Measurements from ENCODE around the gene MGST2.

The MGST2 gene

DNA sequence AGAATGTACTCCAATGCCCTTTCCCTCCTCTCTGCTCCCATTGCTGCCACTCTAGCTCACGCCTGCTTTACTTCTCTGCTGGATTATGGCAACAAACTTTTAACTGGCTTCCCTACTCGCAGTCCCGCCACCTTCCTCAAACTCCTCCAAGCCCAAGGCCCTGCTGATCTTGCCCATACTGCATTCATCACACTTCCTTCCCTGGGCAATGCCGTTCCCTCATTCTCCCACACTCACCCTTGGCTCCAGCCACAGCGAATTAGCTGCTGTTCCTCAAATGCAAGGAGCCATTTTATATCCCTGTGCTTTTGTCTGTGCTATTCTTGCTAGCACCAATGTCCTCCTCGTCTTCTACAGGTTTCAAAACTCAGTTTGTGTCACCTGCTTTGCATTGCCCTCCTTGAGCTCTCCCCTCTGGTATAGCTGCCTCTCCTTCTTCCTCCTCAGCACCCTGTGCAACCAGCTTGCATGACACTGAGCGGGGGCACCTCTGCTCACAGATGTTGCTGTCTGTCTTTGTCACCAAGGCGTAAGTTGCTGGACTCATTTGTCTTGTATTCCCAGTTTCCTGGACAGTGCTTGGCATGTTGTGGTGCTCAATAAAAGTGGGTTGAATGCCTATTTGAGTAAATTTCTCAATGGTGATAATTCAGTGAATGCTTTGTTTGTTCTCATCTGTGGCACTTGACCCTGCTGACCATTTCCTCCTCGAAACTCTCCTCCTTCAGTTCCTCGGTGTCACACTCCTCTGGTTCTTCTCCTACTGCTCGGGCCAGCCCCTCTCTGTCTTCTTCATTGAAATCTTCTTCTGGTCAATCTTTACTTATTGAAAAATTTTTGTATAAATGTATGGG is 22.4 kb upstream of the MGST2 start:
- DNase-seq (ENCODE audit: low read depth), result no peak

DNA sequence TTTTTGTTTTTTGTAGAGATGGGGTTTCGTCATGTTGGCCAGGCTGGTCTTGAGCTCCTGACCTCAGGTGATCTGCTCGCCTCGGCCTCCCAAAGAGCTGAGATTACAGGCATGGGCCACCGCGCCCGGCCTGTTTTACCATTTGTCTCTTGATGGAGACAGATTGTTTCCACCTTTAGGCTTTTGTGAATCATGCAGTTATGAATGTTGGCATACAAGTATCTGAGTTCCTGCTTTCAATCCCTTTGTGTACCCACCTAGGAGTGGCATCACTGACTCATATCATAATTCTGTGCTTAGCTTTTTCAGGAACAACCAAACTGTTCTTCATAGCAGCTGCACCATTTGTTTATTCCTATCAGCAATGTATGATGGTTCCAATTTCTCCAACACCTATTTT is 20.2 kb upstream of the MGST2 start:
- no peak for DNase-seq (ENCODE audit: low read depth)

DNA sequence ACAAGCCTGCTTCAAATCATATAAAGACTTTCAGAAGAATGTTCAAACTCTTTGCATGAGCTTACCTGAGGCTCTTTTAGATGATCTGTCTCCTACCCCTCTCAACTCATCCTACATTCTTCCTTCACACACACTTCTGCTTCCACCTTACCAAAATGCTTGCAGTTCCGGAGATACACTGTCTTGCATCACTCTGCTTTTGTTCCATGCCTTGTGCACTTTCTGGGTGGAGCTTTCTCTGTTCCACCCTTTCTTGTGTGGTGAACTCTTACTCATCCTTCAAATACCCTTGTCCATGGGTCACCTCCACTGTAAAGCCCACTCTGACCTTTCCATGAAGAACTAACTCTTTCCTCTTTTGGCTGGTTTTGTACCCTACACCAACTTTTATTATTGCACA is 18.4 kb upstream of the MGST2 start:
- DNase-seq (ENCODE audit: low read depth), result no peak

DNA sequence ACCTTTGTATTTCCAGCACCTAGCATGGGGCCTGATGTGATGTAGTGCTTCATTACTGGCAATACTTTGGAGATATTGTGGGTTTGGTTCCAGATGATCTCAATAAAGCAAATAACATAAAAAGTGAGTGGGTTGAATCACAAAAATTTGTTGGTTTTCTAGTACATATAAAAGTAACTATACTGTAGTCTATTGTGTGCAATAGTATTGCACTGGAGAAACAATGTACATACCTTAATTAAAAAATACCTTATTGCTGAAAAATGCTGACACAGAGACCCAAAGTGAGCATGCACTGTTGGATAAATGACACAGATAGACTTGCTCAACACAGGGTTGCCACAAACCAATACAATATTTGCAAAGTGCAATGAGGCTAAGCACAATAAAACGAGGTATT is 17.7 kb upstream of the MGST2 start:
- DNase-seq (ENCODE audit: low read depth), result no peak

DNA sequence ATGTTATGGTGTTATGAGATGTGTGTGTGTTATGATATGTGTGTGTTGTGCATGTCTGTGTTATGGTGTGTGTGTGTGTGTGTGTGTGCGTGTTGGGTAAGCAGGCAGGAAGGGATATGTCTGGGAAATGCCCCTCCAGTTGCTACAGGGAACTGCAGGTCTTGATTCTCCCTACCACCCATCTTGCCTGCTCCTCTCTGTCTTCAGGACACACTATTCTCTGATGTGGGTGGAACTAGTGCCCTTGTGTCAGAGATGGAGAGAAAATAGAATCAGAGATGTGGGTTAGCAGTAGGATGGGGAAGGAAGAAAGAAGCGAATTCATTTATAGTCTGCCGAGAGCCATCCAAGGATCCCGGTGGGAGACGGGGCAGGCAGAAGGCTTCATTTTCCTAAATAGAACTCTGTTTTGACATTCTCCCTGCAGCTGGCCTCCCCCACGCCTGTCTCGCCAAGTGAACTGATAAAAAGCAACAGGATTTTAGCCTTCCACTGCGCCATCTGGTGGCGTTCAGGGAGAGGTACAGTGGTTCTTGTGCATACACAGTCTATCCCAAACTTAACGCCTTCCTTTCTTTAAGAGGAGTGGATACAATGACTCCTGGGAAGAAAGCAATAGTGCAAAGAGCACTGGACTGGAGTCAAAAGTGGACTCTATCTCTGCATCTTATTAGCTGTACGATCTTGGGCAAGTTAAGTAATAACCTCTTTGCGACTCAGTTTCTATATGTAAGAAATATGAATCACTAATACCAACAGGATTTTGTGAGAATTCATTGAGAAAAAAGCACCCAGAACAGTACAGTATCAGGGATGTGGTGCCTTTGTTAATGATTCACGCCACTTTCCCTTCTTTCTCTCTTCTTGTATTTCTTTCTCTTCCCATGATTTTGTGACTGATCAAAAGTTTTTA is 14.1 kb upstream of the MGST2 start:
- DNase-seq (ENCODE audit: low read depth), result no peak

DNA sequence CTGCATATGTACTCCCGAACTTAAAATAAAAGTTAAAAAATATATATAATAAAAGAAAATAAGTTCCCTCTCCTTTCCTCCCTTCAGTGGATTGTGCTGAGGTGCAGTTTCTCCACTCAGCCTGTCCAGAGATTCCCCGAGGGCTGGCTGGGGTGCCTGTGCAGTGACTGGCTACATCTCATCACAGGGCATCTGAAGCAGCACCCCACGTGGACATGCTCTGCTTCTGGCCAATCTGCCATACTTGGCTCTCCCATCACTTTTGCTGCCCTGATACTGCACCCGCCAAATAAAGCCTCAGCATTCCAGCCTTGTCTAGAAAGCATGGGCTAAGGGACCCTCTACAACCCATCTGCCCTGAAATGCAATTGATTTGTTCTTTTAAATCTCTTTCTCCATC is 11.1 kb upstream of the MGST2 start:
- no peak for DNase-seq (ENCODE audit: low read depth)

DNA sequence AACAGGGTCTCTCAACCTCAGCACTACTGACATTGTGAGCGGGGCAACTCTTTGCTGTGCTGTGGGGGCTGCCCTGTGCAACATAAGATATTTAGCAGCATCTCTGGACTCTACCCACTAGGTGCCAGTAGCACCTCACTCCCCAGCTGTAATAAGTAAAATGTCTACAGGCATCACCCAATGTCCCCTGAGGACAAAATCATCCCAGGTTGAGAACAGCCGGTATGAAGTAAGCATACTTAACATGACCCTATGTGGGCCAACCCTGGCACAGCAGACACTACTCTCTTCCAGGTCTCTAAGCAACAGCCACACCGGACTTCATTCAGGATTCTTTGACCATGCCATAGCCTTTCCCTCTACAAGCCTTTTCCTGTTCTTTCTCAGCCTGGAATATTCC is 10.5 kb upstream of the MGST2 start:
- DNase-seq (ENCODE audit: low read depth), result no peak

DNA sequence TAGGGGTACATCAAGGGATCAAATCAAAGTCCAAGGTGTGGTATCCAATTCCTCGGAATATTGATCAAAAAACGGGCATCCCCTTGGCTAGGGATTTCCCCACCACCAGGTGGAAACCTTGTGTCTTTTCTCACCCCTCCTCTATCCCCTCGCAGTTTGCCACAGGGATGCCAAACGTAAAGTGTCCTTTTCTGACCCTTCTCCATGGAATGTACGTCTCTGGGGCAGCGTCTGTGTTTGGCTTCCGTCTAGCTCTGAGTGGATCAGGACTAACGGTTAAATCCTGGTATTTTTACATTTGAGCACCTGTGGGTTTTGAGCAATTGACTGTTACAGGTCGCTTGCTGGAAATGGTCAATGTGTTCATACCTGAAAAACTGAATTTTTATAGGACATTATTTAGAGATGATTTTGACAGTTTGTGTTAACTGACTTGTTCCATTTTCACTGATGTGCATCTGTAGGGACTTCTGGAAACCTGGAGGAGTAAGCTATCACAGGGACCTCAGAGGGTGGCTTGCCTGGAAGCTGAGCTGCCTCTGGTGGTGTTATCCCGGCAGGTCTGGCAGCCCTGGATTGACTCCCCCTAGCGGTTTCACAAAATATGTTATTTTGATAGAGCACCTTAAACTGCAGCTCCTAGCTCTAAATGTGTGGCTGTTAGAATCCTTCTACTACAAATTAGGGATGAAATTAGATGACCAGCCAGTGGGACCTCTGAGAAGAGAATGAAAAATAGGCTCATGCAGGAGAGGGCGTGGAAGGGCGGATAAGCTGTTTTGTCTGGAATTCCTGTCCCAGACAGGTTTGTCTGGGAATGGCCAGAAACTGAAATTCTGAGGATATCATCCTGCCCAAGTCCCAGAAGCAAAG is 8.8 kb upstream of the MGST2 start:
- no peak for DNase-seq (ENCODE audit: low read depth)

DNA sequence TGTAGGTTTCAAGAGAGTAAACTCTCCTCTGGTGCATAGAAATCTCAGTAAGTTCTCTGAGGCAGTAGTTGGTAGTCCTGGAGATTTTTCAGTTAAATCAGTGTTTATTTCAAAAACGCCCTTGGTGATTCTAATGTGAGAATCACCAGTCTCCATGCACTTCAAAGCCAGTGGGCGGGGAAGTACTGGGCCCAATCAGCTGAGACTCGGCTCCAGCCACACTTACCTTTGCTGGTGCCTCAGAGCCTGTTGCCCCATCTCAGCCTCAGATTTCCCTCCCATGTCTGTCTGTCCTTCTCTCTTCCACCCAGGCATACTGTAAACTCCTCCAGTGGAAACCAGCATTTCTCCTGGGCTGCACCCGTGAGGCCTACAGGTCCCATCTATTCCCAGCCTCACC is 7.4 kb upstream of the MGST2 start:
- DNase-seq (ENCODE audit: low read depth), result no peak

DNA sequence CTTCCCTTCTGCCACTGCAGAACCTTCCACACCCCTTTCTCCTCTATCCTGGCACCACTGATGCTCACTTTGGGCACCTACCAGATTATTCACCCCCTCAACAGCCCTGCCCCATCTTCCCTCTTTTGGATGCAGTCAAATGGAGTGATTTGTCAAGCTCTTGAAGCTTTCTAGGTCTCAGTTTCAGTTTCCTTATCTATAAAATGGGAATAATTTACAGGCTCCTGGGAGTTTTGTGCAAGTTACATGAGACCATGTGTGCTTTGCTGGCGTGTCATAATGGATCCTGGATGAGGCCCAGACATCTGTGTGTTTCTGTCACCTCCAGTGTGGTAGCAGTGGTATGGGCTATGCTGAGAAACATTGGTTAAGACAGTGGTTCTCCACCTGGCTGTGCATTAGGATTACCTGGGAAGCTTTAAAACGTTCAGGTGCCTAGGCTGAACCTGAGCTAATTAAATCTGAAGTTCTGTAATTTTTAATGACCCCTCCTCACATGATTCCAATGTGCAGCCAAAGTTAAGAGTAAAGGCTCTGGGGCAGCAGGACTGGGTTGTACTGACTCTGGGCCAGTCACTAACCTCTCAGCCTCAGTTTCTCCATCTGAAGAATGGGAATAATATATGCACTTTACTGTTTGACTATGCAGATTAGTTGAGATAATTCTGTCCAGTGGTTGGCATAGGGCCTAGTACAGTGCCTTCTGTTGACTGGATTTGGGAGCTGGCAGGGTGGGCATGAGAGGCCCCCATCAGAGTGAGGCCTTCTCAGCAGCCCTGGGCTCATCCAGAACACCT is 6.8 kb upstream of the MGST2 start:
- no peak for DNase-seq (ENCODE audit: low read depth)

DNA sequence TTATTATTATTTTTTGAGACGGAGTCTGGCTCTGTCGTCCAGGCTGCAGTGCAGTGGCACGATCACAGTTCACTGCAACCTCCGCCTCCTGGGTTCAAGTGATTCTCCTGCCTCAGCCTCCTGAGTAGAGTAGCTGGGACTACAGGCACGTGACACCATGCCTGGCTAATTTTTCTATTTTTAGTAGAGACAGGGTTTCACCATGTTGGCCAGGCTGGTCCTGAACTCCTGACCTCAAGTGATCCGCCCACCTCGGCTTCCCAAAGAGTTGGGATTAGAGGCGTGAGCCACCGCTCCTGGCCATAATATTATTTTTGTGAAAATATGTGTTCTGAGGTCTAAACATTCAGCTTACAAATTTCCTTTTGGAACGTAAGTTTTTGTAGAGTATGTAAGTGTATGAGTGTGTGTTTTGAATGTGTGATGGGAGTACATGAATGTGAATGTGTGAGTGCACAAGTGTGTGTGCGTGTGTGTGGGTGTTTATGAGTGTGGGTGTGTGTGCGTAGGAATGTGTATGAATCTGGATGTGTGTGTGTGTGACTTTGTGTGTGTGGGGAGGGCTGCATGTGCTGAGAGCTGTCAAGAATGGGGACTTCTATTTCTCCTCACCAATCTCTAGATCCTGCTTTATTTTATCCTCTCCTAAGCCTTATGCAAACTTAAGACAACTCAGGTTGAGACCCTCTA is 5.7 kb upstream of the MGST2 start:
- DNase-seq (ENCODE audit: low read depth), result no peak

DNA sequence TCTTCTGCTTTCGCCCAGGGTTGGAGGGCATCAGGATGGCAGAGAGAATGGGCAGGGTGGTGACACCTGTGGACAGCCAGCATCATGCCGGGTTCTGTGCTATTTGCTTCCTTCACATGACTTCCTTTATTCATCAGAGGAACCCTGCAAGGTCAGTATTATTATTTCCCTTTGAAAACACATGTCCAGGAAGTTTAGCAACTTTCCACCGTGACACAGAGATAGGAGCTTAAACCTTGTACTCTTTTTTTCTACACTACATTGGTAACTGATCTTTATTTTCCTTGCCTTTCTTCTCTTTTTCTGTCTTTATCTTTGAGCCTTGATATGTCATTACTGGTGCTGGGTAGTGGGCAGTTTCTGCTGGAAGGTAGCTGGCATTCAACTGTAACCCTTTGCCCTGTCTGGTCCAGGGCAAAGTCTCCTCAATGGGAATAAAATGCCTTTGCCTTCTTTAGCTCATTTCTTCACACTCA is 5.0 kb upstream of the MGST2 start:
- DNase-seq (ENCODE audit: low read depth), result no peak

DNA sequence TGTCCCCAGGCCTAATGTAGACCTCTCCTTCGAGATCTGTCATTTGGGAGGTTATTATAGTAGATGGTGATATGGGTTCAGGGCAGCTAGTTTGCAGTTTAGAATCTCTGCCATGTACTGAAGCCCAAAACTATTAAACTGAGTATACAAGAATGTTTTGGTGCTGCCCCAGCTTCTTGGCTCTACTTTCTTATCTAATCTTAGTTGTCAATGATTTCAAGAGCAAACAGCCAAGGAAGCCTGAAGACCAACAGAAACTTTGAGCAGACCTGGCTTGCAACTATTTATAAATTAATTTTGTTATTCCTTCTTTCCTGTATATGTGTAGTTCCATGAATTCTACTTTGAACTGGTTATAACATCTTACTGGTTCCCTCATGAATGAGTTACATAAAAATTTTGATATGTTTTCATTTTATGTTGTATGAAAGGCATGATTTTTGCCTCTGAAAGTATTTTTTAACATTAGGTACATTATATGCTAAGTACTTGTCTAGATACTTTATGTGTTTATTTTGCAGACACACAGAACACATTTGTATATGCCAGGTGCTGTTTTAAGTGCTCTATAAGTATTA is 2.0 kb upstream of the MGST2 start:
- DNase-seq (ENCODE audit: low read depth), result no peak

DNA sequence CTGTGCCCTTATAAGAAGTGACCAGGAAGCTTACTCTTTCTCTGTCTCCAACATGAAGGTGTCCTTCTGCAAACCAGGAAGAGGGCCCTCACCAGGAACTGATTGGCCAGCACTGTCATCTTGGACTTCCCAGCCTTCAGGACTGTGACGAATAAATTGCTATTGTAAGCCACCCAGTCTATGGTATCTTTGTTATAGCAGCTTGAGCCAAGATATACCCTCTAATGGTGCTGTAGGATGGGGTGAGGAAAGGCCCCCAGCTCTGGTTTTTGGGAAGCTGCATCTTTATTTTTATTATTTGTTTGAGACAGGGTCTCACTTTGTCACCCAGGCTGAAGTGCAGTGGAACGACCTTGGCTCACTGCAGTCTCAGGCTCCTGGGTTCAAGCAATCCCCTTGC is 1.2 kb upstream of the MGST2 start:
- DNase-seq (ENCODE audit: low read depth), result no peak

DNA sequence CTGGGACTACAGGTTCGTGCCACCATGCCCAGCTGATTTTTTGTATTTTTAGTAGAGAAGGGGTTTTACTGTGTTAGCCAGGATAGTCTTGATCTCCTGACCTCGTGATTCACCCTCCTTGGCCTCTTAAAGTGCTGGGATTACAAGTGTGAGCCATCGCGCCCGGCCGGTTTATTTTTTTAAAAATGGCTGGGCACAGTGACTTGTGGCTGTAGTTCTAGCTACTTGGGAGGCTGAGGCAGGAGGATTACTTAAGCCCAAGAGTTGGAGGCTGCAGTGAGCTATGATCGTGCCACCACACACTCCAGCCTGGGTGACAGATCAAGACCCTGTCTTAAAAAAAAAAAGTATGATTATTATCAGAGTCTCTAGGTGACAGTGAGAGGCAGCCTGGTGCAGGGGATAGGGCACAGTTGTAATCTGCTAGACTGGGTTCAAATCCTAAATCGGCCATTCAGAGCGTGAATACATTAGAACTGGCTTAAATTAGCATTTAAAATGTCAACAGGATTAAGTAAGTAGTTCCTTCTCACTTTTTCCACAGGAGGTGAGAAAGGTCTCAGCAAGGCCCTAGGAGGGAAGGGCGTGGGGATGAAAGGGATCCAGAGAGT is 435 bp upstream of the MGST2 start:
- DNase-seq (ENCODE audit: low read depth), result no peak

DNA sequence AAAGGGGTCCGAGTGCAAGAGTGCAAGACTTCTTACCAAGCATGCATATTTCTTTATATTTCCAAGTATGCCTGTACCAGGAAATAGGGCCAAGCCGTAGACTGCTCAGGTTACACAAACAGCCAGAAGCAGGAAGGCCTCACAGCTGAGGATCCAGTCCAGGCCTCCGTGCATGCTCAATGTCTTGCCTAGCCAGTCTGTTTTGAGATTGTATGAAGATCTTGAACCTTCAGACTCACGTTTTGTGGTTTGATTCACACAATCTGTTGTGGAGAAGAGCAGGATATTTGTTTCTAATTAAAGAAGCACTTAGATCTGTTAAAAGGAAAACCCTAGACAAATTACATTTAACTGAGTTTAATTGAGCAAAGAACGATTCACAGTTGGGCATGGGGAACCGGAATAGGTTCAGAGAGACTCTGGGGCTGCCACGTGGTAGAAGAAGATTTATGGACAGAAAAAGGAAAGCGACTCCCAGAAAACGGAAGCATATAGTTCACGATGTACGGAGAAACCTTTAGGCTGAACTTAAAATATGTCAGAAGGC is 1.2 kb downstream of the MGST2 start:
- no peak for DNase-seq (ENCODE audit: low read depth)

DNA sequence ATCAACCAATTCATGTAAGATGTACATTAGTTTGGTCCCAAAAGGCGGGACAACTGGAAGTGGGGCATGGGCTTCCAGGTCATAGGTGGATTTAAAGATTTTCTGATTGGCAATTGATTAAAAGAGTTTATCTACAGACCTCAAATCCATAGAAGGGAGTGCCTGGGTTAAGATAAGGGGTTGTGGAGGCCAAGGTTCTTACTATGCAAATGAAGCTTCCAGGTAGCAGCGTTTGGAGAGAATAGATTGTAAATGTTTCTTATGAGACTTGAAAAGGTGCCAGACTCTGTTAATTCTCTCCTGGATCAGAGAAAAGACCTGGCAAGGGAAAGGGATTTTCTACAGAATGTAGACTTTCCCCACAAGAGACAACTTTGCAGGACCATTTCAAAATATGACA is 2.4 kb downstream of the MGST2 start:
- DNase-seq (ENCODE audit: low read depth), result no peak

DNA sequence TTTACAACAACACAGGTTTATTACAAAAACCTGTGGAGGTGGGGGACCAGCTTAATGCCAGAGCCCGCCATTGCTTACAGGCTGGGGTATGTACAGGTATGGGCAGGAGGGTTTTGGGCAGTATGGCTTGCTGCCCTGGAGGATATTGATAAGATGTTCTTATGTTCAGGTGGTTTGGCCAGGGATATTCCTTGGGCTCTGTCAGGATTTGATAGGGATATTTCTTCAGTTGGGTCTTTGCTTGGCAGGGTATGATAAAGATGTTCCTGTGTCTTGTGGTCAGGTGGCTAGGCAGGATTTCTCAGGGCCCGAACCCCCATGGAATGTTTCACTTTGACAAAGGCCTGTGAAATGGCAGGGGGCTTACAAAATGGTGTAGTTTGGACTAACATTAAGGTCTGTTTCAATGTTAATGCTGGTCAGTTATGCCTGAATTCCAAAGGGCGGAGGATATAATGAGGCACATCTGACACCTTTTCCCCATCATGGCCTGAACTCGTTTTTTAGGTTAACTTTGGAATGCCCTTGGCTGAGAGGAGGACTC is 3.1 kb downstream of the MGST2 start:
- peak; percentile 66 for DNase-seq (ENCODE audit: low read depth)

DNA sequence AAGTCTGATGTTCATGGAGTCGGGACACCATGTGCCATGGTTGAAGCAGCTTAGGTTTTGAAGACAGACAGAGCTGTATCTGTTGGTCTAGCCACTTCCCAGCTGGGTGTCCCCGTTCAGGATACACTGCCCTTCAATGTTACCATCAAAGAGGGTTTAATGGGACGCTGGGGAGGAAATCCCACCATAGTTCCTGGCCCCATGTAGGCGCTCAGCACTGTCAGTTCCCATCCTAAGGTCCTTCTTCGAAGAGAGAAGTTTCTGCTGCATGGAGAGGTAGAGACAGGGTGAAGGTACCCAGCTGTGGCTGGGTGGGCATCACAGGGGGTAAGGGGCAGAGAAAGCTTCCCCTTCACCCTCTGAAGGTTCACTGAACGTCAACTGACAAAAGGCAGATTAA is 3.7 kb downstream of the MGST2 start:
- no peak for DNase-seq (ENCODE audit: low read depth)
